HepG2 (cell line): ENCODE data around the gene CDHR5. TPM values are rescaled to one million over a fixed set of nuclear protein-coding genes. Genes with fewer than 3 reads are reported as not detected.

Experiments
- CSRNP2 ChIP-seq: sonication (generic); formaldehyde crosslinking; conservative IDR thresholded peaks from 2 replicates; pipeline ENCODE4 v1.8.0; 2022; ENCODE audit warnings: low read depth, missing genetic modification reagents
- ELF1 ChIP-seq: sonication (generic); formaldehyde crosslinking; IDR thresholded peaks from 2 replicates; pipeline ENCODE4 v1.4.0; 2020; ENCODE audit warnings: missing genetic modification reagents
- HDAC1 ChIP-seq: sonication (generic); formaldehyde crosslinking; IDR thresholded peaks from 2 replicates; pipeline ENCODE4 v1.5.1; 2020; ENCODE audit warnings: mild to moderate bottlenecking, missing genetic modification reagents
- HES4 ChIP-seq: sonication (generic); formaldehyde crosslinking; IDR thresholded peaks from 2 replicates; pipeline ENCODE4 v1.9.0; 2021; ENCODE audit warnings: mild to moderate bottlenecking, missing genetic modification reagents, borderline replicate concordance
- HNF1B ChIP-seq: sonication (generic); formaldehyde crosslinking; IDR thresholded peaks from 2 replicates; pipeline ENCODE4 v1.5.1; 2020; ENCODE audit warnings: mild to moderate bottlenecking, moderate library complexity, missing genetic modification reagents
- HOXA3 ChIP-seq: sonication (generic); formaldehyde crosslinking; IDR thresholded peaks from 2 replicates; pipeline ENCODE4 v1.5.0; 2020; ENCODE audit warnings: missing genetic modification reagents
- KDM2A ChIP-seq: sonication (generic); formaldehyde crosslinking; IDR thresholded peaks from 2 replicates; pipeline ENCODE4 v1.4.0; 2020; ENCODE audit warnings: low read depth, missing genetic modification reagents, borderline replicate concordance
- KLF12 ChIP-seq: sonication (generic); formaldehyde crosslinking; IDR thresholded peaks from 2 replicates; pipeline ENCODE4 v1.4.0; 2020; ENCODE audit warnings: missing genetic modification reagents, borderline replicate concordance
- MAF1 ChIP-seq: sonication (generic); formaldehyde crosslinking; IDR thresholded peaks from 2 replicates; pipeline ENCODE4 v1.5.0; 2020; ENCODE audit warnings: missing genetic modification reagents, borderline replicate concordance
- MAFK ChIP-seq, 2 experiments: IDR thresholded peaks in 1 of 2; conservative IDR thresholded peaks in 1 of 2; 2 replicates each; pipeline ENCODE4 v1.6.1; 2011; ENCODE audit warnings: improper control_type of control experiment in 2 of 2, low read length in 2 of 2
- NAIF1 ChIP-seq: sonication (generic); formaldehyde crosslinking; IDR thresholded peaks from 2 replicates; pipeline ENCODE4 v1.5.0; 2020; ENCODE audit warnings: mild to moderate bottlenecking, missing genetic modification reagents, borderline replicate concordance
- PBX2 ChIP-seq: IDR thresholded peaks from 2 replicates; pipeline ENCODE4 v1.6.1; 2016; ENCODE audit warnings: control low read depth
- SAP130 ChIP-seq: IDR thresholded peaks from 2 replicates; pipeline ENCODE4 v1.6.1; 2016; ENCODE audit warnings: low read depth
- SKI ChIP-seq: fragments of 450-650 bp; IDR thresholded peaks from one replicate; pipeline ENCODE4 v1.6.1; 2018; ENCODE audit warnings: mild to moderate bottlenecking; ENCODE audit not compliant: partially characterized antibody
- SOX13 ChIP-seq, 3 experiments: fragments of 450-650 bp in 1 of 3; sonication (generic) in 1 of 3; formaldehyde crosslinking in 1 of 3; IDR thresholded peaks in 2 of 3; conservative IDR thresholded peaks in 1 of 3; 2 replicates each; pipeline versions ENCODE4 v1.5.0 to v1.6.1; 2016 to 2020; ENCODE audit warnings: antibody characterized with exemption in 1 of 3, mild to moderate bottlenecking in 1 of 3, missing compliant biosample characterization in 1 of 3, missing genetic modification reagents in 1 of 3, moderate library complexity in 1 of 3
- STAT5B ChIP-seq: sonication (generic); formaldehyde crosslinking; IDR thresholded peaks from 2 replicates; pipeline ENCODE4 v1.4.0; 2020; ENCODE audit warnings: missing genetic modification reagents
- TMF1 ChIP-seq: sonication (generic); formaldehyde crosslinking; IDR thresholded peaks from 2 replicates; pipeline ENCODE4 v1.8.1; 2022; ENCODE audit warnings: low read depth, missing genetic modification reagents
- ZC3H4 ChIP-seq: sonication (generic); formaldehyde crosslinking; IDR thresholded peaks from 2 replicates; pipeline ENCODE4 v1.4.0; 2020; ENCODE audit warnings: missing genetic modification reagents, borderline replicate concordance
- ZNF260 ChIP-seq: sonication (generic); formaldehyde crosslinking; IDR thresholded peaks from 2 replicates; pipeline ENCODE4 v1.4.0; 2020; ENCODE audit warnings: missing genetic modification reagents, low read depth, mild to moderate bottlenecking, borderline replicate concordance
- ZNF382 ChIP-seq: sonication (generic); formaldehyde crosslinking; IDR thresholded peaks from 2 replicates; pipeline ENCODE4 v1.5.0; 2020; ENCODE audit warnings: missing genetic modification reagents, mild to moderate bottlenecking, borderline replicate concordance
- ZNF501 ChIP-seq: sonication (generic); formaldehyde crosslinking; IDR thresholded peaks from 2 replicates; pipeline ENCODE4 v1.5.1; 2020; ENCODE audit warnings: mild to moderate bottlenecking, moderate library complexity, missing genetic modification reagents
- polyA plus RNA-seq, 8 experiments: library from polyadenylated mRNA; depleted of rRNA in 3 of 8; stranded (reverse) in 7 of 8; unstranded in 1 of 8; fragments of >200 nt; fragmentation: Illumina TruSeq in 4 of 8; extraction: Trizol in 4 of 8; gene quantifications; 2 replicates each; pipeline versions ENCODE4 v1.2.1 to v1.2.3, GENCODE V29; 2011 to 2016; ENCODE audit warnings: low read depth in 4 of 8, missing spikeins in 1 of 8, mixed read lengths in 1 of 8; ENCODE audit not compliant: insufficient read depth in 1 of 8
- total RNA-seq, 5 experiments: library from RNA; depleted of rRNA; stranded (reverse); fragments of >200 nt; fragmentation: Illumina TruSeq; extraction: Trizol; gene quantifications; 2 replicates each; pipeline ENCODE4 v1.2.3, GENCODE V29; 2016; ENCODE audit warnings: low read depth in 1 of 5
- TF ChIP-seq, protein P1 (sequence below): sonication (generic); formaldehyde crosslinking; IDR thresholded peaks from 2 replicates; pipeline ENCODE4 v1.8.0; 2022; ENCODE audit warnings: mild to moderate bottlenecking, missing genetic modification reagents
- TF ChIP-seq, protein P2 (sequence below): sonication (generic); formaldehyde crosslinking; IDR thresholded peaks from 2 replicates; pipeline ENCODE4 v1.5.0; 2020; ENCODE audit warnings: mild to moderate bottlenecking, low read depth, missing genetic modification reagents, borderline replicate concordance

Gene CDHR5
- total and polyA plus RNA-seq, 2 of the 13 experiments (the other 11 are each of a cell fraction or from before 2014, with no cell fraction given), result 0.46 to 0.71 TPM

DNA sequence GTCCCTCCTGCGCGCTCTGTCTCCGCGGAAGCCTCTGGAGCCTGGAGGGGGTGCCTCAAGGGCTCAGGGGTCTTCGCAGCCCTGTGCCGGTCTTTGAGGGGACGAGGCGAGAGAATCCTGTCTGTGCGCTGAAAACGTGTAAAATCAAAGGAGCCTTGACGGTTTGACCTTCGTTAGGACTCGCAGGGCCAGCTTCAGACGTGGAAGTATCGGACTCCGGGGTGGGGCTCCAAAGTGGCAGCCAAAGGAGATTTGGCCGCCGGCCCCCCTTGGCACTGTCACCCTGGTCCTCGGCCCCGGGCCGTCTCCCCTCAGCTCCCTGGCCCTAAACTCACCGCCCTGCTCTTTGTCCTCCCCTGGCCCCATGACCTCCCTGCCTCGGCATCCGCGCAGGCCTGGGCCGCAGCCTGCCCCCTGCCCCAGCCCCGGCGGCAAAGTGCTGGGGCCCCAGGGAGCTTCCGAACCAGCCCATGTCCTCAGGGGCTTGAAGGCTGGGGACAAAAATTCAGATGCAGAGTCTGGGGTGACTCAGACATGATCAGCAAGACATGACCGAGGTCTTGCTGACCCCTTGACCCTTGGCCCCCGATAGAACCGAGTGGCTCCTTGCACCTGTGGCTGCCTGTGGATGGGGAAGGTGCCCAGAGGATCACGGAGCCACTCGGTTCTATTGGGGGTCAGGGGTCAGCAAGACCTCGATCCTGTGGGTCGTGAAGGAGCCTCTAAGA, 55.4 kb downstream of the CDHR5 start (continued):
- no peak for TF ChIP-seq PBX2 (CRISPR knock-in tag)
- no peak for TF ChIP-seq STAT5B (CRISPR knock-in tag)
- no peak for TF ChIP-seq SKI
- TF ChIP-seq HES4 (CRISPR knock-in tag), result 0 out of 2 replicates have a peak, but pooled peaks have one; percentile 16
- TF ChIP-seq HOXA3, result no peak; the same call in 1 of the 2 replicates
- peak; percentile 67 for TF ChIP-seq SAP130 (CRISPR knock-in tag)
- TF ChIP-seq ZC3H4 (CRISPR knock-in tag), result peak; percentile 9; the same call in 1 of the 2 replicates
- TF ChIP-seq MAFK (conservative IDR thresholded peaks at IDR 0.05 in 1 of 2, IDR thresholded peaks at IDR 0.05 in 1 of 2; ENCODE audit: low read length in 2 of 2), result no peak
- no peak for TF ChIP-seq SOX13 (IDR thresholded peaks at IDR 0.05)
- peak in 1 of 2 experiments; percentile 10; a peak in 1 of 4 replicates for TF ChIP-seq SOX13 (CRISPR knock-in tag; conservative IDR thresholded peaks at IDR 0.05 in 1 of 2, IDR thresholded peaks at IDR 0.05 in 1 of 2)
- TF ChIP-seq KLF12, result no peak
- TF ChIP-seq ZNF260 (CRISPR knock-in tag), result no peak
- peak; percentile 67 for TF ChIP-seq HDAC1 (CRISPR knock-in tag)
- no peak for TF ChIP-seq KDM2A (CRISPR knock-in tag)
- no peak for TF ChIP-seq MAF1 (CRISPR knock-in tag)
- peak; percentile 64 for TF ChIP-seq ZNF501
- TF ChIP-seq, protein P1, sequence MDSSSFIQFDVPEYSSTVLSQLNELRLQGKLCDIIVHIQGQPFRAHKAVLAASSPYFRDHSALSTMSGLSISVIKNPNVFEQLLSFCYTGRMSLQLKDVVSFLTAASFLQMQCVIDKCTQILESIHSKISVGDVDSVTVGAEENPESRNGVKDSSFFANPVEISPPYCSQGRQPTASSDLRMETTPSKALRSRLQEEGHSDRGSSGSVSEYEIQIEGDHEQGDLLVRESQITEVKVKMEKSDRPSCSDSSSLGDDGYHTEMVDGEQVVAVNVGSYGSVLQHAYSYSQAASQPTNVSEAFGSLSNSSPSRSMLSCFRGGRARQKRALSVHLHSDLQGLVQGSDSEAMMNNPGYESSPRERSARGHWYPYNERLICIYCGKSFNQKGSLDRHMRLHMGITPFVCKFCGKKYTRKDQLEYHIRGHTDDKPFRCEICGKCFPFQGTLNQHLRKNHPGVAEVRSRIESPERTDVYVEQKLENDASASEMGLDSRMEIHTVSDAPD (CRISPR knock-in tag), result no peak
- no peak for TF ChIP-seq ZNF382
- no peak; the same call in 1 of the 2 replicates for TF ChIP-seq NAIF1 (CRISPR knock-in tag)
- no peak for TF ChIP-seq TMF1 (CRISPR knock-in tag)
- TF ChIP-seq HNF1B, result peak; percentile 79; the same call in 1 of the 2 replicates
- no peak for TF ChIP-seq CSRNP2 (CRISPR knock-in tag)
- 0 out of 2 replicates have a peak, but pooled peaks have one; percentile 20 for TF ChIP-seq ELF1 (CRISPR knock-in tag)
- TF ChIP-seq, protein P2, sequence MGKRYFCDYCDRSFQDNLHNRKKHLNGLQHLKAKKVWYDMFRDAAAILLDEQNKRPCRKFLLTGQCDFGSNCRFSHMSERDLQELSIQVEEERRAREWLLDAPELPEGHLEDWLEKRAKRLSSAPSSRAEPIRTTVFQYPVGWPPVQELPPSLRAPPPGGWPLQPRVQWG (CRISPR knock-in tag), result no peak
